Stimulated activated CD8-positive, alpha-beta memory T cell treated with anti-CD3 and anti-CD28 coated beads, Interleukin-4, amount 100 ng/mL, for 4 hours (primary cell): Measurements from ENCODE around the gene MIF.
A peak's percentile ranks its signal among the peaks of the same experiment; 100 is the strongest.

Source experiments
- DNase-seq, 2 donors: peaks; one replicate each; pipeline ENCODE4 v3.0.0-alpha.2; 2020; ENCODE audit warnings: low read depth in 2 of 2, low spot score in 1 of 2

The MIF gene

DNA sequence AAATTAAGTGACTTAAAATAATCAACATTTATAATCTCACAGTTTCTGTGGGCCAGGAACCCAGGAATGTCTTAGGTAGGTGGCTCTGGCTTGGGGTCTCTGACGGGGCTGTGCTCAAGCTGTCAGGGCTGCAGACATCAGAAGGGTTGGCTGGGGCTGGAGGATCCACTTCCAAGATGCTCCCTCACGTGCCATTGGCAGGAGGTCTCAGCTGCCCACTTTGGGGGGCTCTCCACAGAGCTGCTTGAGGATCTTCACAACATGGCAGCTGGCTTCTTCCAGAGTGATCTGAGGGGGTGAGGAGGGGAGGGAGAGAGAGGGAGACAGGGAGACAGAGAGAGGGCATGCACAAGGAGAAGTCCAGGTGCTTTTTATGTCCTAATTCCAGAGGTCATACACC lies 18.4 kb upstream of the MIF start:
- DNase-seq: no peak

DNA sequence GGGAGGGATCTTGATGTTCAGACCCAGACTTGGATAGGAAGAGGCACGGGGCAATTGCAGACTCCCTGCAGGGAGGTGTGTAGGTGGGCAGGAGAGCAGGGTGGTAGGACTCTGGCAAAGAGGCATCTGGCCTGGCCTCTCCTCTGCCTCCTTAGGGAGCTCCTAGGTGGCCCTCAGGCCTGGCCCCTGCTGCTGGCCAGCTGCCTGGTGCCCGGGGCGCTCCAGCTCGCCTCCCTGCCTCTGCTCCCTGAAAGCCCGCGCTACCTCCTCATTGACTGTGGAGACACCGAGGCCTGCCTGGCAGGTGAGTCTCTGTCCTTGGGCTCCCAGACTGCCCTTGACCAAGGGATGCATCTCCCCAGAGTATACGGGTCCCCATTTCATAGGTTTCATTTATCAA lies 16.6 kb upstream of the MIF start:
- no peak for DNase-seq

DNA sequence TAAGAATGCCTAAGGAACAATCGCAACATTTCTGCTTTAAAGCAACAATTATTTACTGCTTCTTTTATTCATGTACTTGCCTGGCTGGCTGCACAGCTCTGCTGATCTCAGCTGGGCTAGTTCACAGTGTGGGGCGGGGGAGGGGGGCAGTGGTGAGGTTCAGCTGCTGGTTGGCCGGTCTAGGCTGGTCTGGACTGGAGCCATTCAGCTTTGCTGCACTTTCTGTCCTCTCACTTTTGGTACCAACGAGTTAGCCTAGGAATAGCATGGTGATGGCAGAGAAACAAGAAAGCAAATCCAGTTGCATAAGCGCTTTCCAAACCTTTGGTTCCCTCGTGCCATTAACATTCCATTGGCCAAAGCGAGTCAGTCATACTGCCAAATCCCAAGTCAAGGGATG lies 16.0 kb upstream of the MIF start:
- DNase-seq: no peak

DNA sequence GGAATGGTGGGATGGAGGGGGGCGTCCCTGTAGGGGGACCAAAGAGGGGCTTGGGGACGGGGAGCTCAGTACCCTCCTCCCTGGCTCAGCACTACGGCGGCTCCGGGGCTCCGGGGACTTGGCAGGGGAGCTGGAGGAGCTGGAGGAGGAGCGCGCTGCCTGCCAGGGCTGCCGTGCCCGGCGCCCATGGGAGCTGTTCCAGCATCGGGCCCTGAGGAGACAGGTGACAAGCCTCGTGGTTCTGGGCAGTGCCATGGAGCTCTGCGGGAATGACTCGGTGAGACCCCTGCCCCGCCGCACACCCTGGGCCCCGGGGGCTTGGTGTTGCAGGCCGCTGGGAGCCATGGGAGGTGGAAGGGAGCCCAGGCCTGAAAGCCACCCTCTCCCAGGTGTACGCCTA lies 11.8 kb upstream of the MIF start:
- no peak for DNase-seq

DNA sequence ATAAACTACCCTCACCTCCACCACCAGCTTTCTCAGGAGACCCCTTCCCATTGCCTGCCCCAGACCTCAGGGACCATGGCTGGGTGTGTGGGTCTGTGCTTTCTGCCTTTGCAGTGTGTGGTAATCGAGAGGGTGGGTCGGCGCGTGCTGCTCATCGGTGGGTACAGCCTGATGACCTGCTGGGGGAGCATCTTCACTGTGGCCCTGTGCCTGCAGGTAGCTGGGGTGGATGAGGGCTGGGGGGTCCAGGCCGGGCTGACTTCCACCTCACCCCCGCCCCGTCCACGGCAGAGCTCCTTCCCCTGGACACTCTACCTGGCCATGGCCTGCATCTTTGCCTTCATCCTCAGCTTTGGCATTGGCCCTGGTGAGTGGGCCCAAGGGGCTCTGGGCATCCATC lies 10.5 kb upstream of the MIF start:
- DNase-seq: no peak

DNA sequence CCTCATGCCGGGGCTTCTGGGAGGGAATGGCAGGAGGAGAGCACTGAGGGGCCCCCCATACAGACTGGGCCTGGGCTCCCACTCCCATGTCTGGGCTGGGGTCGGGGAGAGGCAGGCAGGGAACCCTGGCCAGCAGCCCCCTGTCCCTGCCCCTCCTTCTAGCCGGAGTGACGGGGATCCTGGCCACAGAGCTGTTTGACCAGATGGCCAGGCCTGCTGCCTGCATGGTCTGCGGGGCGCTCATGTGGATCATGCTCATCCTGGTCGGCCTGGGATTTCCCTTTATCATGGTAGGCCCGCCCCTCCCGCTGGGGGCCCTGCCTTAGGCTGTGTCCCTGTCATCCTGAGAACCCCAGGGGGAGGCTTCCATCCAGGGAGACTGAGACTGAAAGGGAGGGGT lies 10.0 kb upstream of the MIF start:
- DNase-seq: no peak

DNA sequence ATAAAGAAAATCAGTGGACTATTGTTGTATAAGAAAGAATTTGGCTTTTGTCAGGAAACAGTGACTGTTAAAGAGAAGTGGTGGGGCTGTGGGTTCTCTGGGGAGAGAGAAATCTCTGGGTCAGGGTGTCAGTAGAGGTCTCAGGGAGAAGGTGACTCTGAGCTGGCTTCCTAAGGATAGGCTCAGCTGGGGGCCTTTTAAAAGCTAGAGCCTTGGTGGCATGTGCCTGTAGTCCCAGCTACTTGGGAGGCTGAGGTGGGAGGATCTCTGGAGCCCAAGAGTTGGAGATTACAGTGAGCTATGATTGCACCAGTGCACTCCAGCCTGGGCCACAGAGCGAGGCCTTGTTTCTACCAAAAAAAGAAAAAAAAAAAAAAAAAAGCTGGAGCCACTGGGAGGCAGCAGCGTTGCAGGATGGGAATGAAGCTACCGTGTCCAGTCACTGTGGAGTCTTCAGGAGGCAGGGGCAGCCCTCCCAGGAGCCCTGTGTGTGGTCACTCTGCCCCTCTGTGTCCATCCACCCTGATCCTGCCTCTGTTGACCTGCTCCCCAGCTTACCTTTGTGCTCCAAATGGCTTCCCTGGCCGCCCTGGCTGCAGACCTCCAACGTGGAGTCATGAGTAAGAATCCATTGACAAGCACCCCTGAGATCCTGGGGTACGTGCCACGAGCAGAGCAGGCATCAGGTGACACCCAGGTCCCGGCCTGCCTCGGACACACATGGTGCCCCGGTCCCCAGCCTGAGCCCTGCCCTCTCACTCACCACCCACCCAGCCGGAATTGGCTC lies 5.4 kb upstream of the MIF start:
- DNase-seq: no peak

DNA sequence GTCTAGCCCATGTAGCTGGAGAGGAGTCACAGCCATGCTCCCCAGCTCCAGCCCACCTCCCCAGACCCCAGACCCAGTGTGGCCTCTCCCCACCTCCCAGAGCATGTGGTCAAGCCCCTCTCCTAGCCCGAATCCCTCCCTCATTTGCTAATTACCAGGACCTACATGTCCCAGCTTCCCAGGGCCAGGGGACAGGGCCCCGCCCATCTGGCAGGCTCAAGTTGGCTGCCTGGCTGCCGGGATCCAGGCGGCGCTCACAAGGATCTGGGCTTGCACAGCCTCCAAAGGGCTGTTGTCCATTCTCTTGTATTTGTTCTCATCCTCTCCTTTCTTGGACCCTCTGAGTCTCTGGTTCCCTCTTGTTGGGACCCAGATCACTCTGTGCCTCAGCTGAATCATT lies 4.6 kb upstream of the MIF start:
- no peak for DNase-seq

DNA sequence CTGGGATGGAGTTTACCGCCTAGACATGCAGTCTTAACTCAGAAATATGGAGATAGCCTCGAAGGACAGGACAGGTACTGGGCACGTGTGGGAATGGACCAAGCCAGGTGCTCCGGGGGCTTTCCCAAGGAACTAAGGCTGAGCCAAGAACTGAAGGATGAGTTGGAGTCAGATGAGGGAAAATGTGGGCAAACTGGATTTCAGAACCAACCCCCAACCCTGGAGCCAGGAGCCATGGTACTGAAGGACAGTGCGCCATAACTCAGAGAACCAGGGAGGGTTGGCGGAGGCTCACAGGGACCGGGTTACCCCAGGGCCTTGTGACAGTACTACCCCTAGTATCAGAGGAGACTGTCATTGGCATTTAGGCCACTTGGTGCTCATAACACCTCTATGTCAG lies 2.5 kb upstream of the MIF start:
- no peak for DNase-seq

DNA sequence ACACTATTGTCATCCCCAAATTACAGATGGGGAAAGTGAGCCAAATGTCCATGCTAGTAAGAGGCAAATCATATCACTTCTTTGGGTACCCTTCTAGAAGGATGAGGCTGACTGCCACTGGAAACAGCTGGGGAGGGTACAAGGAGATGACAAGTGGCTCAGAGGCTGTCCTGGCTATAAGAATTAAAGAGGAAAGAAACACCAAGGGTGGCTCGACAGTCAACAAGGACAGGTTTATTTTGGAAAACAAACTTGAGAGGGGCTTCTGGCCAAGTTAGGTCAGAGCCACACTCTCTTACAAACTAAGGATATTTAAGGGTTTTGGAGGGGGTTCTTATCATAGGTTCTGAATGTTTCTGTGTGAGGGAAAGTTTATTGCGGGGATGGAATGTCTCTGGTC lies 2.1 kb upstream of the MIF start:
- no peak for DNase-seq

DNA sequence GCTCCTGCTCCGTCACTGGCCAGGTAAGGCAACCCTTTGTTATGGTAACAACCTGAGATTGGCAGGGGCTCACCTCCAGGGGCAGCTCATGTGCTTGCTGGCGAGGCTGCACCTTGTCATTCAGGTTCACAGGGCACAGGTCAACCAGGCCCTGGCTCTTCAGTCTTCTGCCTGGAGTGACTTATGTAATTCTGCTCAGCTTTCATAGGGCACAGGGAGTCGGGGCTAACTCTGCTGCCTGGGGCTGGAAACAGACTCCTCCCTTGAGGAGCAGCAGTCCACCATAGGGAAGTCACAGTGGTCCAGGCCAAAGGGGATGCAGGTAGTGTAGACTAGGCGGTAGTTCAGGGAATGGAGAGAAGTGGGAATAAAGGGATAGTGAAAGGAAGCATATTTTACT lies 1.5 kb upstream of the MIF start:
- no peak for DNase-seq

DNA sequence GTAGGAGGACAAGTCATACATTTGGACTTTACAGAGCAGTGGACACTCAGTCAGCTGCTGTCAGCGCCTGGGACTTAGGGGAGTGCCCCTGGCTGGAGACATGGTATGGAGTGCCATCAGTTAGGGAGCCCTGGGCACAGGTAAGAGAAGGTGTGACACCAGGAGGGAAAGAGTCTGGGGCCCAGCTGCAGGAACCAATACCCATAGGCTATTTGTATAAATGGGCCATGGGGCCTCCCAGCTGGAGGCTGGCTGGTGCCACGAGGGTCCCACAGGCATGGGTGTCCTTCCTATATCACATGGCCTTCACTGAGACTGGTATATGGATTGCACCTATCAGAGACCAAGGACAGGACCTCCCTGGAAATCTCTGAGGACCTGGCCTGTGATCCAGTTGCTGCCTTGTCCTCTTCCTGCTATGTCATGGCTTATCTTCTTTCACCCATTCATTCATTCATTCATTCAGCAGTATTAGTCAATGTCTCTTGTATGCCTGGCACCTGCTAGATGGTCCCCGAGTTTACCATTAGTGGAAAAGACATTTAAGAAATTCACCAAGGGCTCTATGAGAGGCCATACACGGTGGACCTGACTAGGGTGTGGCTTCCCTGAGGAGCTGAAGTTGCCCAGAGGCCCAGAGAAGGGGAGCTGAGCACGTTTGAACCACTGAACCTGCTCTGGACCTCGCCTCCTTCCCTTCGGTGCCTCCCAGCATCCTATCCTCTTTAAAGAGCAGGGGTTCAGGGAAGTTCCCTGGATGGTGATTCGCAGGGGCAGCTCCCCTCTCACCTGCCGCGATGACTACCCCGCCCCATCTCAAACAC lies 850 bp upstream of the MIF start:
- no peak for DNase-seq

DNA sequence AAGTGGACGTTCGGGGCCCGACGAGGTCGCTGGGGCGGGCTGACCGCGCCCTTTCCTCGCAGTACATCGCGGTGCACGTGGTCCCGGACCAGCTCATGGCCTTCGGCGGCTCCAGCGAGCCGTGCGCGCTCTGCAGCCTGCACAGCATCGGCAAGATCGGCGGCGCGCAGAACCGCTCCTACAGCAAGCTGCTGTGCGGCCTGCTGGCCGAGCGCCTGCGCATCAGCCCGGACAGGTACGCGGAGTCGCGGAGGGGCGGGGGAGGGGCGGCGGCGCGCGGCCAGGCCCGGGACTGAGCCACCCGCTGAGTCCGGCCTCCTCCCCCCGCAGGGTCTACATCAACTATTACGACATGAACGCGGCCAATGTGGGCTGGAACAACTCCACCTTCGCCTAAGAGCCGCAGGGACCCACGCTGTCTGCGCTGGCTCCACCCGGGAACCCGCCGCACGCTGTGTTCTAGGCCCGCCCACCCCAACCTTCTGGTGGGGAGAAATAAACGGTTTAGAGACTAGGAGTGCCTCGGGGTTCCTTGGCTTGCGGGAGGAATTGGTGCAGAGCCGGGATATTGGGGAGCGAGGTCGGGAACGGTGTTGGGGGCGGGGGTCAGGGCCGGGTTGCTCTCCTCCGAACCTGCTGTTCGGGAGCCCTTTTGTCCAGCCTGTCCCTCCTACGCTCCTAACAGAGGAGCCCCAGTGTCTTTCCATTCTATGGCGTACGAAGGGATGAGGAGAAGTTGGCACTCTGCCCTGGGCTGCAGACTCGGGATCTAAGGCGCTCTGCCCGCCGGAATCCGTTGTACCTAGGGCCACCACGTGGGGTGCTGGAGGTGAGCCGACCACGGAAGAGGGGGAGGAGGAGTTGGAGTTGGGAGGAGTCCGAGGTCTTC lies 771 bp downstream of the MIF start:
- DNase-seq: peak; percentile 22 to 40

DNA sequence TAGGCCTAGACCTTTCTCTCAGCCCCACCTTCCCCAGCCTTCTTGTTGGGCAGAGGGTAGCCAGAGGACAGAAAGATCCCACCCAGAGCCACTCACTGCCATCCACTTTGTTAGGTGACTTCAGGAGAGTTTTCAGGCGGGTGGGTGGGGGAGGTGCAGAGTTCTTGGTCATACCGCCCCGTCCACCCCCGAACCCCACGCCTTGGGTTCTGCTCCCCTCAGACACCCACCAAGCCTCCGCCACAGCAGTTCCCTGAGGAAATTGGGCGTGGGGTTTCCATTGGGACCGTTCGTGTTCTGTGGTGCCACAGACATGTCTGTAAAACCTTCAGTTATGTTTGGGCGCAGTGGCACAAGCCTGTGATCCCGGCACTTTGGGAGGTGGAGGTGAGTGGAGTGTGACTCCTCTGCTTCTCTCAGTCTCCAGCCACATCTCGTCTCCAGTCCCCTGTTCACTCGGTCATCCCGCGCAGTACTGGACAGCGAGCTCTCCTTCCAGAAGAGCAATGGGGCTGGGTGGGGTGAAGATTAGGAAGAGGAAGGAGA lies 1.5 kb downstream of the MIF start:
- no peak for DNase-seq

DNA sequence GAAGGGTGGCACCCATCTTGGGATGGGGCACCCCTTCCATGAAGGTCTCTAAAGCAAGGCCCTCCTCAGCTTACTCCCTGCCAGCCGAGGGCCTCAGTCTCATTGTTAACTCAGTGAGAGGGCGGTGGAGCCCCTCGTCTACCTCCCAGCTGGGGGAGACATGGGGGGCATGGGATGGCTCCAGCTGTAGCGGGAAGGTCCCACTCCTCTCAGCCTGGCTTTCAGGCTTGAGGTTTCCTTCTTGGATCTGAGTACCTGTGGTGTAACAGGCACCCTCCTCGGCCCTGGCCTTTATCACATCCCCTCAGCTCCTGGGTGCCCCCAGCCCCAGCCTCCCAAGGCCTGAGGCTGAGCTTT lies 2.0 kb downstream of the MIF start:
- DNase-seq: no peak

DNA sequence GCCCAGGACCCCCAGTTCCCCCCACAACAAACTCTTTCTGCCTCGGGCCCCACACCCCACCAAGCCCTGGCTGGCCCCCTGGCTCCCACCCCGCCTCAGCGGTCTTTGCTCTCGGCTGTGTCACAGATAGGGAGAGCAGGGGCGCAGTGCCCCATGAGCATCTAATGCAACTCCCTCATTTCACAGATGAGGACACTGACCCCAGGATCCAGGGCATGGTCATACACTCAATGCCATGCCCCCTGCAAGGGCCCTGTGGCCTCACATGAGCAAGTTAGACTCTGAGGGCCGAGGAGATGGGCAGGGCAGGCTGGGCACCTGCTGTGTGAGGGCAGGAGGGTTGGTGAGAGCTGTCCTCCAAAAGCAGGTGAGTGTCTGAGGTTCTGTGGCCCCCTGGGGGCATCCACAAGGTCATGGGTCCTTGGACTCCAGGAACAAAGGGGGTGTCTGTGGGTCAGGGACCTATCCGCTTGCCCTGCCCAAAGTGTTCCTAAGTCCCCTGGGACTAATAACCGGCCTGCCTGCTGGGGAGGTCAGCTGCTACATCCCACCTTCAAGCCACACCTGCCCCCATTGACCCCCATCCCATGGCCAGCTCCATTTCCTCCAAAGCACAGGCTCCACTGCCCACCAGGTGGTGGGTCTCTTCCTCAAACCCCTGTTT lies 2.5 kb downstream of the MIF start:
- no peak for DNase-seq

DNA sequence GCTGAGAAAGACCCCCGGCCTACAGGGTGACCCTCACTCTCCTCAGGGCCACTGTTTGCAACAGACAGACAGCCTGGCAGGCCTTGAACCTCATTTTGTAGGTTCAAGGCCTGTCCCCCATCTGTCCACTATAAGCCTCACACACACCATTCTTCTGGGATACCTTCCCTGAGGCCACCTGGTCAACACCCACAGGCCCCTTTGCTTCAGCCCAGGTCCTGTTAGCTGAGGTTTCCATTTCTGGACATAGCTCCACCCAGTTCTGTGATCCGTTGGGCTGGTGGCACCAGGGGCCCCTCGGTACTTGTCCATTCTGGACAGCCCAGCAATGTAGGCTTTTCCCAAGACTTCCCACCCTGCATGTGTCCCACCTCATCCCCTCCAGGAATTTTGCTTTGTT lies 3.1 kb downstream of the MIF start:
- no peak for DNase-seq

DNA sequence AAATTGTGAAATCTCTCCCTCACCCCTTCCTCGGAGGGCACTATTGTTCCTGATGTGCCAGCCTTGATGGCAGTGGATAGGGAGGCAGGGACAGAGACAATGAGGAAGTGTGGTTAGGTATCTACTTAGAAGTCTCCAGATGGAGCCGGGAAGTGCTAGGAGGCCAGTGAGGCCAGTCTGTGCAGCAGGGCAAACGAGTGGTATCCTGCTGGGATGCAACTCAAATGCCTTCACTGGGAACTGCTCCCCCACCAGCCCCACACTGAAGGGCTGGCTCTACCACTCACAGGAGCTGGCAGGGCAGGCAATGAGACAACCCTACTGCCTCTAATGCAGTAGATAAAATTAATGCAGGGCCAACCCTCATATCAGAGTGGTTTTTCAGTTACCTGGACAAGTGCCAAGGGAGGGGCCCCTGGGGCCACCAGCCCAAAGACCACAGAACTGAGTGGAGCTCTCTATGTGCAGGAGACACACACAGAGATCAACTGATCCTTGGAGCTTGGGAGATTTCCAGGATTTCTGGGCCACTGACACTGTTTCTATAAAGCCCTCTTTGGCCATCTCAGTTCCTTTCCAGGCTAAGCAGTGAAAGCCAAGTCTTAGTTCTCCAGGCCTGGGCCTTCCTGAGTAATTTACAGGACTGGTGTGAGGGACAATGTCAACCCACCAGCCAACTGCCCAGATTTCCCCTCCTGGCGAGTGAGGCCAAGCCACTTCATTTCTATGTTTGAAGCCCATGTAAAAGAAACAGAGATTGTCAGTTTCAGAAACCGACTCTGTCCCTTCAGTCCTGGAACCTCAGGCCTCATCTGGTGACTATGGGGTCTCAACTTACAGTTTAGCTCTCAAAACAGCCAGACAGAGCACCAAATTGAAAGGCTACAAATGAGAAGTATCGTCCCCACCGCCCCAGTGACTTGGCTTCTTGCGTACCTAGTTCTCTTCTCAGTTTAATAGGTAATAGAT lies 4.1 kb downstream of the MIF start:
- DNase-seq: no peak

DNA sequence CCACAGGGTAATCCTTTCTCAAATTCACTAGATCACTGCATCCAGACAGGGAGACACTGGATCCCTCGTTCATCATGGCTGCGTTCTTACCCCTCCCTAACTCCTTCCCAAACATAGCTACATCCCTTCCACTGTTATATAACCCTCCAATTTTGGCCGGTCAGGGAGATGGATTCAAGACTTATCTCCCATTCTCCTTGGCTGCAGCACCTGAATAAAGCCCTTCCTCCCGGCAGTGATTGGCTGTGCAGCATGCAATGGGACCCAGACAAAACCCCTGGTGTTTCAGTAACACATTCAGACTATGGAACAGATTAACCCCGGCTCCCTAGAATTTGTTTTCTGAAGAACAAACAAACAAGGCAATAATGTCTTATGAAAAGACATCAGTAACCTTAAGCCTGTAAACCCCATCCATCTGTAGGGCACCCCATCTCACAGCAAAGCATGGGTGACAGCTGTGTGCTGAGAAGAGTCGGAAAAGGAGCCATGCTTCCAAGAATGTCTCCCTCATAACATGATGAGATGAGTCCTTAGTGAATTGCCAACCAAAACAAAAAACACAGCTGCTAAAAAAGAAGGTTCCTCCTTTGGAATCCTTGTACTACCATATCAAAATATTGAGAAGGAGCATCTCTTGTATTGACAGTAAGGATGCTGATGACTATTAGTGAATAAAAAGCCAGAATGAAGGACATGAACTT lies 5.0 kb downstream of the MIF start:
- DNase-seq: no peak
